CD14-positive monocyte (primary cell): Measurements from ENCODE around the gene MGAT5. TPM values are rescaled to one million over a fixed set of nuclear protein-coding genes. Genes with fewer than 3 reads are reported as not detected.

Experiments
- DNase-seq, 3 donors: peaks; one replicate each; pipeline ENCODE4 v3.0.0-alpha.2; 2011 to 2022
- H2AFZ ChIP-seq: 2 replicates; pipeline ENCODE4 v1.6.0; 2012; ENCODE audit warnings: mild to moderate bottlenecking, low read depth, low read length, inconsistent platforms; ENCODE audit not compliant: insufficient read depth, poor library complexity, severe bottlenecking
- H3K27ac ChIP-seq, 2 donors: 1 replicate in 1 of 2; 2 replicates in 1 of 2; pipeline ENCODE4 v1.5.1; 2012 to 2013; ENCODE audit warnings: low read length in 2 of 2, control low read depth in 1 of 2, inconsistent platforms in 1 of 2, low read depth in 1 of 2, mild to moderate bottlenecking in 1 of 2
- H3K27me3 ChIP-seq, 2 donors: one replicate each; pipeline versions ENCODE4 v1.6.0 to v1.6.1; 2011 to 2013; ENCODE audit warnings: low read length in 2 of 2; ENCODE audit not compliant: control insufficient read depth in 2 of 2, insufficient read depth in 2 of 2
- H3K36me3 ChIP-seq, 2 donors: replicated peaks in 1 of 2; 1 replicate in 1 of 2; 2 replicates in 1 of 2; pipeline versions ENCODE4 v1.5.1 to v1.6.1; 2012 to 2013; ENCODE audit warnings: low read length in 2 of 2, control low read depth in 1 of 2, inconsistent platforms in 1 of 2, mild to moderate bottlenecking in 1 of 2; ENCODE audit not compliant: insufficient read depth in 2 of 2, control insufficient read depth in 1 of 2
- H3K4me1 ChIP-seq, 2 donors: 1 replicate in 1 of 2; 2 replicates in 1 of 2; pipeline versions ENCODE4 v1.5.1 to v1.6.1; 2012 to 2013; ENCODE audit warnings: low read length in 2 of 2, control low read depth in 1 of 2, inconsistent platforms in 1 of 2, mild to moderate bottlenecking in 1 of 2, moderate library complexity in 1 of 2; ENCODE audit not compliant: insufficient read depth in 2 of 2, control insufficient read depth in 1 of 2
- H3K4me2 ChIP-seq: replicated peaks from 2 replicates; pipeline ENCODE3; 2012; ENCODE audit warnings: low read length, moderate library complexity, mild to moderate bottlenecking; ENCODE audit not compliant: poor library complexity, severe bottlenecking; ENCODE audit errors: extremely low read depth
- H3K4me3 ChIP-seq, 3 experiments: fragments of 200-600 bp in 1 of 3; sonication (generic) in 1 of 3; replicated peaks in 1 of 3; 1 replicate in 2 of 3; 2 replicates in 1 of 3; pipeline ENCODE4 v1.5.1; 2011 to 2013; ENCODE audit warnings: low read length in 3 of 3, mild to moderate bottlenecking in 3 of 3, control low read depth in 2 of 3, low read depth in 2 of 3, inconsistent platforms in 1 of 3, moderate library complexity in 1 of 3
- H3K79me2 ChIP-seq: 2 replicates; pipeline ENCODE4 v1.6.0; 2012; ENCODE audit warnings: mild to moderate bottlenecking, control low read depth, inconsistent platforms, low read length, moderate library complexity; ENCODE audit not compliant: insufficient read depth
- H3K9ac ChIP-seq: 2 replicates; pipeline ENCODE4 v1.6.0; 2017; ENCODE audit warnings: low read length, mild to moderate bottlenecking; ENCODE audit not compliant: insufficient read depth, poor library complexity, severe bottlenecking
- H3K9me3 ChIP-seq, 2 donors: replicated peaks in 1 of 2; 1 replicate in 1 of 2; 2 replicates in 1 of 2; pipeline versions ENCODE4 v1.5.1 to v1.6.1; 2012 to 2013; ENCODE audit warnings: low read length in 2 of 2, control low read depth in 1 of 2; ENCODE audit not compliant: control insufficient read depth in 1 of 2, insufficient read depth in 1 of 2
- H4K20me1 ChIP-seq: 2 replicates; pipeline ENCODE4 v1.6.0; 2012; ENCODE audit warnings: mild to moderate bottlenecking, low read length, control low read depth, moderate library complexity; ENCODE audit not compliant: insufficient read depth
- H3K27ac Mint-ChIP-seq, 7 donors: one replicate each; pipeline ENCODE4 v1.8.0; 2020; ENCODE audit warnings: mild to moderate bottlenecking in 7 of 7, mixed read lengths in 7 of 7, moderate library complexity in 6 of 7, inconsistent platforms in 2 of 7
- H3K27me3 Mint-ChIP-seq, 3 donors: one replicate each; pipeline ENCODE4 v1.8.0; 2021 to 2022; ENCODE audit warnings: low read depth in 3 of 3, mild to moderate bottlenecking in 3 of 3, mixed read lengths in 3 of 3, moderate library complexity in 3 of 3, inconsistent platforms in 1 of 3
- H3K36me3 Mint-ChIP-seq, 2 donors: one replicate each; pipeline ENCODE4 v1.8.0; 2020; ENCODE audit warnings: mixed read lengths in 2 of 2, inconsistent platforms in 1 of 2, mild to moderate bottlenecking in 1 of 2
- H3K4me1 Mint-ChIP-seq: one replicate; pipeline ENCODE4 v1.8.0; 2020; ENCODE audit warnings: mild to moderate bottlenecking, mixed read lengths
- H3K4me3 Mint-ChIP-seq, 2 donors: one replicate each; pipeline ENCODE4 v1.8.0; 2020; ENCODE audit warnings: mild to moderate bottlenecking in 2 of 2, mixed read lengths in 2 of 2, moderate library complexity in 1 of 2
- H3K9me3 Mint-ChIP-seq, 7 donors: one replicate each; pipeline ENCODE4 v1.8.0; 2020 to 2022; ENCODE audit warnings: mixed read lengths in 7 of 7, mild to moderate bottlenecking in 6 of 7, moderate library complexity in 6 of 7, inconsistent platforms in 2 of 7
- WGBS: methylation state at CpG from one replicate; pipeline ENCODE4 v1.1.5; 2013; ENCODE audit warnings: missing lambda C conversion rate; ENCODE audit not compliant: insufficient coverage; 5-methylcytosine and 5-hydroxymethylcytosine counted together
- intact Hi-C, 2 donors: fragments of 100-400 bp; cut with micrococcal nuclease; formaldehyde crosslinking; loops; one replicate each; pipeline versions ENCODE4 v1.15.0 to v1.15.1; 2023
- polyA plus RNA-seq, 3 donors: library from polyadenylated mRNA; depleted of rRNA in 1 of 3; unstranded in 2 of 3; stranded (reverse) in 1 of 3; fragments of 300-500 nt in 2 of 3; fragments of >200 nt in 1 of 3; fragmentation: Illumina TruSeq in 2 of 3; gene quantifications; 1 replicate in 2 of 3; 2 replicates in 1 of 3; pipeline ENCODE4 v1.2.3, GENCODE V29; 2012 to 2021
- TF ChIP-seq, protein P1 (sequence below): fragments of 200-600 bp; IDR thresholded peaks from one replicate; pipeline ENCODE4 v1.8.0; 2022; ENCODE audit warnings: antibody characterized with exemption, mild to moderate bottlenecking

Gene MGAT5
- polyA plus RNA-seq, 3 donors, result 1.9 to 6.6 (median 2.4) TPM

DNA sequence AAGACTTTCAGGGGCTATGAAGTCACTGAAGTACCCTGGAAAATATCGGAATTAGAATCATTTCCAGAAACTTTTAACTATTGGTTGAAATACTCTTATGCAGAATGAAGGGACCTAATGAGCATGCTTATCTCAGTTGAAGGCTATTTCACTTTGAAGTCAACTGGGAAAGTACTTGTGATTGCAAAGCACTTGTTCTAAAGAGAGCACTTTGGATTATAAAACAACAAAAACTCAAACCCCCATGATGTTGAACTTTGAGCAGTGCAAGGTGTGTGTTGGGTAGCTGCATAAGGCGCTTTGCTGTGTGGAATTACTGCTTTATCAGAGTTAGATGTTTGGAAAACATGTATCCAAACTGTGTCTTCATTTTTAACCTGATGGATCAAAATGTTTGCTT is 12.0 kb upstream of the MGAT5 start:
- no peaks in the 10 kb centered on the region for H3K9me3 Mint-ChIP-seq
- H3K36me3 Mint-ChIP-seq, result no peaks in the 10 kb centered on the region
- Histone ChIP-seq H3K9me3 (no peaks in the 10 kb centered on the region), H3K4me1 (no peaks in the 10 kb centered on the region), H2AFZ (no peak overlapping the region), H3K27ac (no peak overlapping the region), H3K79me2 (peaks cover 13% of the 10 kb centered on the region), H3K4me2 (no peak overlapping the region), H3K4me3 (no peak overlapping the region), H3K9ac (no peak overlapping the region), H3K36me3 (no peaks in the 10 kb centered on the region), H3K27me3 (no peaks in the 10 kb centered on the region), H4K20me1 (peaks cover 28% of the 10 kb centered on the region)
- H3K27me3 Mint-ChIP-seq, result no peaks in the 10 kb centered on the region
- peaks cover 16% of the 10 kb centered on the region for H3K4me1 Mint-ChIP-seq
- DNase-seq, result no peak
- H3K27ac Mint-ChIP-seq, result no peak overlapping the region
- intact Hi-C loops, result no loop called here
- no peak overlapping the region for H3K4me3 Mint-ChIP-seq
- WGBS, result 100% methylated on average over 1 of the region's 2 CpGs
- TF ChIP-seq, protein P1, sequence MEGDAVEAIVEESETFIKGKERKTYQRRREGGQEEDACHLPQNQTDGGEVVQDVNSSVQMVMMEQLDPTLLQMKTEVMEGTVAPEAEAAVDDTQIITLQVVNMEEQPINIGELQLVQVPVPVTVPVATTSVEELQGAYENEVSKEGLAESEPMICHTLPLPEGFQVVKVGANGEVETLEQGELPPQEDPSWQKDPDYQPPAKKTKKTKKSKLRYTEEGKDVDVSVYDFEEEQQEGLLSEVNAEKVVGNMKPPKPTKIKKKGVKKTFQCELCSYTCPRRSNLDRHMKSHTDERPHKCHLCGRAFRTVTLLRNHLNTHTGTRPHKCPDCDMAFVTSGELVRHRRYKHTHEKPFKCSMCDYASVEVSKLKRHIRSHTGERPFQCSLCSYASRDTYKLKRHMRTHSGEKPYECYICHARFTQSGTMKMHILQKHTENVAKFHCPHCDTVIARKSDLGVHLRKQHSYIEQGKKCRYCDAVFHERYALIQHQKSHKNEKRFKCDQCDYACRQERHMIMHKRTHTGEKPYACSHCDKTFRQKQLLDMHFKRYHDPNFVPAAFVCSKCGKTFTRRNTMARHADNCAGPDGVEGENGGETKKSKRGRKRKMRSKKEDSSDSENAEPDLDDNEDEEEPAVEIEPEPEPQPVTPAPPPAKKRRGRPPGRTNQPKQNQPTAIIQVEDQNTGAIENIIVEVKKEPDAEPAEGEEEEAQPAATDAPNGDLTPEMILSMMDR, result no peak

GRCh38 chr2:134243244-134243643 is 10.6 kb upstream of the MGAT5 start:
- Histone ChIP-seq H4K20me1 (peaks cover 31% of the 10 kb centered on the region), H3K79me2 (peaks cover 18% of the 10 kb centered on the region), H3K9ac (no peak overlapping the region), H2AFZ (no peak overlapping the region), H3K4me3 (no peak overlapping the region), H3K27ac (no peak overlapping the region), H3K9me3 (no peaks in the 10 kb centered on the region), H3K36me3 (no peaks in the 10 kb centered on the region), H3K4me1 (no peaks in the 10 kb centered on the region), H3K27me3 (no peaks in the 10 kb centered on the region), H3K4me2 (no peak overlapping the region)
- intact Hi-C loops, result no loop called here
- H3K4me1 Mint-ChIP-seq, result peaks cover 19% of the 10 kb centered on the region
- no peak for DNase-seq
- H3K27me3 Mint-ChIP-seq, result no peaks in the 10 kb centered on the region
- H3K9me3 Mint-ChIP-seq, result no peaks in the 10 kb centered on the region
- no peak overlapping the region for H3K27ac Mint-ChIP-seq
- TF ChIP-seq, protein P1, result no peak
- WGBS, result no CpG with 5 or more reads among the region's 1 CpG
- H3K36me3 Mint-ChIP-seq, result no peaks in the 10 kb centered on the region
- H3K4me3 Mint-ChIP-seq, result no peak overlapping the region
